Ureter (tissue), 1 donor: ENCODE data around the gene VPS13C. TPM values are rescaled to one million over a fixed set of nuclear protein-coding genes. Genes with fewer than 3 reads are reported as not detected.

Source experiments
- DNase-seq: peaks from one replicate; pipeline ENCODE4 v3.0.0-alpha.2; 2020; ENCODE audit warnings: low spot score
- total RNA-seq: library from RNA; stranded (reverse); gene quantifications from one replicate; pipeline ENCODE4 v1.2.4, GENCODE V29; 2023
- donor health status: DM: yes; HTN: yes; CAD: no.

The VPS13C gene
- total RNA-seq, 1 donor from 2014 or later = 166 TPM

DNA sequence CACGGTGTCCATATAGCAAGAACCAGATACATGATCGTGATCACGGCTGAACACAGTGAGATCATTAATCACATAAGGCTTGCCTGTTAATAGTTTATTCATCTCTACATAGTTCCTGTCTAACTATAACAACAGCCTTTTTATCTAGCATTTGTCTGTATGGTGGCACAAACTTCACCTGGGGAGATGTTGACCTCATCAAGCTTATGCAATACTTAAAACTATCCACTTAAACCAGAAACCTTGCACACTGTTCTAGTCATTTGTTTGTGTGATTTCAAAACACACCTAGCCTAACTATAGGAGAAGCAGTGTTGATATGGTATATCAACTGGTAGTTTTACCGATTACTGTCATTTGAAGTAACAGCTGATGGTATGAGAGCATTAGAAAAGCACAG lies 124.8 kb downstream of the VPS13C start:
- DNase-seq = no peak

GRCh38 chr15:61929452-61929851 lies 130.8 kb downstream of the VPS13C start:
- no peak for DNase-seq

DNA sequence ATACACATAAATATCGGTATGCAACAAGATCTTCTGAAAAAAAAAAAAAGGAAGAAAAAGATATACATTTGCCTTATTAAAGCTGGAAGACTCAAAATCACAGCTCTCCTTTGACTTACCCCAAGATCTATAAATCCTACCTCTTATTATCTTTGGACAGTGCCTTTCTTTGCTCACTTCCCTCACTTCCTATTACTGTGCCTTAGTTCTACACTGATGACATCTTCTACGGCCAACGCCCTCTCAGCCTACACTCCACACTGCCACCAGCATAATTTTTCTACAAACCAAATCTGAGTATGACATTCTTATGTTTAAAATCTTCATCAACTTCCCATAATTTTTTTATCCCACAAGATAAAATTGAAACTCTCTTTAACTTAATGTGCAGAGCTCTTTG lies 137.1 kb downstream of the VPS13C start:
- DNase-seq = no peak

DNA sequence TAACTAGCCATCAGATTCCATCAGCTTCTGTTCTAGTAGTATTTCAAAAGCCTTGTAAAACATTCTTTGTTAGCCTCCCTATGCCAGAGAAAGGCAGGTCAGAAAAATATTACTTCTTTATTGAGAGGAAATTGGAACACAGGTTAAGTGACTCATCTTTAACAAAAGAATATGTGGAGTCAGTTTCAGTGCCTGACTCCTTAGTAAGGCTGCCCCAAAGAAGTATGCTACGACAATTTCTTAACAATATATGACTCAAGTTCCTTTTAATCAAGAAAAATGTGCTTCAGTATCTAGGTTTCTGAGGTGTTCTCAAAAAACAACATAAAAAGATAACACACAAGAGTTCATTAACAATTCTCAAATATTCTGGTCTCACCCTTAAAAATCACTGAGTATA lies 139.2 kb downstream of the VPS13C start:
- no peak for DNase-seq

- no peak for DNase-seq
Observed at GRCh38 chr15:61917457-61917856, 142.8 kb downstream of the VPS13C start.

DNA sequence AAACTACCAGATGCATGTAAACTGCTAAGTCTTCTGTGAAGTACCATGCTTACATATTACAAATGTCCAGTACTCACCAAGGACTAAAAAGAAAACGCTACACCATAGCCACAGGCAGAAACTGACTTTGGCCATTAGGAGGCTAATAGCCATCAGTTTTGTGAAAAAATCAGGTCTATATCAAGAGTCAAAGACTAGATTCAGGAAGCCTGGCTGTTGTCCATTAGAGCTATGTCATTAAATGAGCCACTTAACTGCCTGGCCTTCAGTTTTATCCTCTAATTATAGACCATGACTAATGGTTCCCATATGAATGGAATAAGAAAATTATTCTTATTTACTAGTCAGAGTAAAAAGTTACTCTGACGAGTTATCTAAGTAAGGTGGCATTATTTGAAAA lies 144.1 kb downstream of the VPS13C start:
- DNase-seq = no peak

DNA sequence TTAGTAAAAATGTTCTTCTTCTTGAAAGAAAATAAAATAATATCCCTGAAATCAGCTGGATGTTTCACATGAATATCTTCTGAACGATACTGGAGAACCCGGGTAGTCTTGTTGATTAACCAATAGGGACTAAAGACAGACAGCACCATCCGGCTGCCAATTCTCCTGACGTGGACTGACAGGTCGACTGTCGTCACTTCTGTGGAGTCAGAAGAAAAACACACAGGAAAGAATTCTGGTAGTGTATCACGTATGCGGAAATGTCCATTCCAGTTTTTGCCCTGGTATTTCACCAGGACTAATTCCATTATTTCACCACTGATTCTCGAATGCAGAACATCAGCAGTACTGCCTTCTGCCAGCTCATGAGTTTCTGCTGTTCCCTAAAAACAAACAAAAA lies 144.6 kb downstream of the VPS13C start:
- no peak for DNase-seq

DNA sequence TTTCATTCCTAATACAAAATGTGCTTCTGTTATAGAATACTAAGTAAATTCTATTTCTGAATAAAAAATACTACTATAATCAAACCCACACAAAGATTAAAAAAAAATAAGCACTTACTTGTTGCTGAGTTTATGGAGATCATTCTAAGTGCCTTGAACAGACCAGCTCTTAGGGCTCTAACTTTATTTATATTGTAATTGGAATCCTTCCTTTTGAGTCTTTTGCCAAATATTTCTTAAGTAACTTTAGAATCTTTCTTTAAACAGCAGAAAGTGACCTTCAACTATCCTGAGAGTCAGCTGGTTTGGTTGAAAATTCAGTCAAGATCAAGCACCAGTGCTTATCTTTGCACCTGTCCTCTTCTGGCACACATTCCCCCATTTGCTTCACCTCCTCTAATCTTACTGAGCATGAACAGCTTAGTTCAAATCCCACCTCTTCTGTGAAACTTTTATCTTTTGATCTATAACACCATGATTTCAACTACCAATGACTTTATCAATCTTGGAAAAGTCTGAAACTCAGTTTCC lies 149.3 kb downstream of the VPS13C start:
- DNase-seq = no peak

DNA sequence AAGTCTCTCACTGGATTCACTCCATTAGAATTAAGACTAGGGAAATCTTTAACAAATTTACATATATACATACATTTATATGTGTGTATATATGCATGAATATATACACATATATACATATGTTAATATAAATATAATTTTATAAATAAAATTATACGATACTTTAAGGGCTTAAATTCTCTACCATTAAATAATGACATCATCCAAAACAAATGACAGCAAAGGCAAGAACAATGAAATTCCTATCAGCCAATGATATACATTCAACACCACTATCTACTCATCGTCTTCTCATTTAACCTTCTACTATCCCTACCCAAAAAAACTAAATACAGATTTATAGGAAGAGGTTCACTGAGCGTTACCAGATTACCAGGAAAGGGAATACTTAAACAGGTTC lies 152.0 kb downstream of the VPS13C start:
- DNase-seq = no peak

- DNase-seq = no peak
Observed at GRCh38 chr15:61907753-61908086, 152.5 kb downstream of the VPS13C start.

DNA sequence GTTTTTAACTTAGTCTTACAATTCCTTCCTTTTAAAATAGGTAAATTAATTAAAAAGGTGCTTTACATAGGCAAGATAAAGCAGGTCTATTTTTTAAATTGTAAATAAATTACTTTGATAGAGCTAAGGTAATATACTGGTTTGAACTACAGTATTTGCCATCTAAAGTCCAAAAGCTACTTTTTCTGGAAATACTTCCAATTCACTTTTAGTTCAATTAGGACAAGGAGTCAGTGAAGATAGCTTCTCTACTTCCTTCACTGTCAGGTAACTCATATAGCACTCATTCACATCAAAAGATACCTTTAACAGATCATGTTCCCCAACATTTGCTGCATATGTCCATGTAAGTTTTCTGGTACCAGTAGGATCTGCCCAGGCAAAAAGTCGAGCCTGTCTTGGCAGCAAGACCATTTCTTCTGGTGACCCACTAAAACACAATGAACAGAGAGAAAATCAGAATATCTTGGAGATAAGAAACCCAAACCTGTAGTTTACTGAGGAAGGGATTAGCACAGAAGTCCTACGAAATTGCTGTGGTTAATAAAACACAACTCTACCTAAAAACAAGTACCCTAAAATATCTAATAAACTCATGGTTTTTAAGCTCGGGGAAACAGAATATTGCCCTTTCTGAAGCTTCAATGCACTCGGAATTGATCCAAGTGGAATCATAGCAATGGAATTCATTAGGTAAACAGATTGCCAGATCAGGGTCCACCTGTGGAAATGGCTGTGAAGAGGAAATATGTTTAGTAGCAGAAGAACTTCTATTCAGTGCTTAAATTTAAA lies 153.1 kb downstream of the VPS13C start:
- no peak for DNase-seq

DNA sequence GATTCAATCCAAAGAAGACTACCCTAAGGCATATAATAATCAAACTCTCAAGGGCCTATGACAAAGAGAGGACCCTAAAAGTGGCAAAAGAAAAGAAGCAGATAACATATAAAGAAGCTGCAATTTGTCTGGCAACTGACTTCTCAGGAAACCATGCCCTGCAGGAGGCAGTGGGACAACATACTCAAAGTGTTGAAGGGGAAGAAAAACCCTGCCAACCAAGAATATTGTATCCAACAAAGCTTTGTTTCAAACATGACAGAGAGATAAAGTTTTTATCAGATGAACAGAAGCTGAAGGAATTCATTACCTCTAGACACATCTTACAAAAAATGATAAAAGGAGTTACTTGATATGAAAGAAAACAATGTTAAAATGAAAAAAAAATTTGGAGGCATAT lies 167.1 kb downstream of the VPS13C start:
- no peak for DNase-seq

DNA sequence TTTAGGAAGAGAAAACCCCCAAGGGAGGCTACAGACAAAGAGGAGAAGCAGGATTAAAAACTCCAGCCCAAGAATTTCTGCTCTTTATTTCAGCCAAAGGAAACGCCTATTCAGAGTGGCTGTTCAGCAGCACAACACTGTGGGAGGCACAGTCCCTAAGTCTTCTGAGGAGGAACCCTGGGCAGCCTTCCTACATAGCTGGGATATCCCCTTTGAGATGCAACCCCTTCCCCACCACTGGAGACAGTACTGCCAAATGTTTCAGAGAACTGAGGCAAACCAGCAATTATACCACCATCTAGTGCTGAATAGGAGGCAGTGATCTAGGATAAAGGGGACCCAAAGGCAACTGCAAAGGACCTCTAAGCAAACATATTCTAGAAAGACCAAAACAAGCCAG lies 168.1 kb downstream of the VPS13C start:
- no peak for DNase-seq

DNA sequence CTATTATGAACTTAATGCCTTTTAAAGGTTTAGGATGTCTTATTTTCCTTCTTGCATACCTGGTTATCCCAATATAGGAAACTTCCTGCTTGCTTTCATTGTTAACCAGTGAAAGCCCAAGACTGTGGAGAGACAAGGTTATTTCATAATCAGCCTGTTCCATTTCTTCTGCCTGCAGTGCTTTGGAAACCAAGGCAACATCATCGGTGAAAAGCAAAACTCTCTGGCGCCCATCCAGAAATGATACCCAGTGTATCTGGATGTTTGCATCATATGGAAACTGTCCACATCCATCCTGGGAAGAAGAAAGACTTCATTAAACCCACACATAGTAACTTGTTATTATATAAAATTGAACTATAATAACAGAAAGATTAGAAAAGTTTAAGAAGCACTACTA lies 170.1 kb downstream of the VPS13C start:
- no peak for DNase-seq

DNA sequence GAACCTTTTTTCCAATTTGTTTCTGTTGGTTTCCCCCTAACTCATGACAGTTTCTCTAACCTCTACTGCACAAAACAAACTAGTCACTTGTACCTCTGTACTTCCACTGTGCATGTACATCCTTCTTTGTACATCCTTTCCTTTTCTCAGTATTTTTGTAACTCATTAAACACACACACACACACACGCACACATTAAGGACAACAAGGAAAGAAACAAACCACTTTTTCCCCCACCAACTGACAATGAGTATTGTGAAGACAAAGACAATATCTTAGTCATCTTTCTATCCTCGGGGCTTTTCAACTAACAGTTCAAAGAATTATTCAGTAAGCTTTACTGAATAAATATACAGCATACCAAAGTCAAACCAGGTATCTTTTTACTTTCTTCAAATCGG lies 170.5 kb downstream of the VPS13C start:
- DNase-seq = no peak

- no peak for DNase-seq
Observed at GRCh38 chr15:61888074-61888780, 172.0 kb downstream of the VPS13C start.

DNA sequence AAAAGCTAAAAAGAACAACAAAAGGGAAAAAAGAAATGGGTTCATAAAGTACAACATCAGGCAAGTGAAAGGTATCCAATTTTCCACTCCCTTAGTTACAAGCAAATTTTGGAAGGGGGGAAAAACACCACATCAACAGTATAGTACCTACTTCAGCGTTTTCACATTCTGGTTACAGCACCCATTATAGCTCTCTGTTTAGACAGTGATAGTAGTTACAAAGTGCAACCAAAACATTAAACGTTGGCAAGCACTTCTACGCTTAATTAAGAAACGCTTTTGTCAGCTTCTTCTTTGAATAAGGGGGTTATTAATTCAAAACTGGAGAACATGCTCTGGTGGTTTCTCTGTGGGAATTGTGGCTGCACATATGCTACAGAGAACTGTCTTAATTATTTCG lies 180.2 kb downstream of the VPS13C start:
- no peak for DNase-seq

DNA sequence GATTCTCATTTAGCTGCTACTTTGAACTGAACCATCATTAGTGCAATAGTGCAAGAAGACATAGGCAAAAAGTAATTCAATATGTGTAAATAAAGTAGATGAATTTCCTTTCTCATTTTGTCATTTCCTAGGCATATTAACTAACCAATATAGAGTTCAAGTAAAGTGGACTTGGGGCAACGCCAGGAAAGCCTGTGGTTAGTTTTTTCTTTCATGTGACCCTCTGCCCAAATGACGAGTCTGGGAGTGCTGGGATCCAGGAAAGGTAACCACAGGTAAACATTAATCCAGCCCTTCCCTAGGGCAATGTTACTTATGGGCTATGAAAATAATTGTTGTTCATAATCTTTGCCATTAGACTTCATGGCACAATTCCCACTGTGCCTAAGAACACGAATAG lies 181.0 kb downstream of the VPS13C start:
- DNase-seq = no peak

GRCh38 chr15:61871926-61872522 lies 188.2 kb downstream of the VPS13C start:
- no peak for DNase-seq

DNA sequence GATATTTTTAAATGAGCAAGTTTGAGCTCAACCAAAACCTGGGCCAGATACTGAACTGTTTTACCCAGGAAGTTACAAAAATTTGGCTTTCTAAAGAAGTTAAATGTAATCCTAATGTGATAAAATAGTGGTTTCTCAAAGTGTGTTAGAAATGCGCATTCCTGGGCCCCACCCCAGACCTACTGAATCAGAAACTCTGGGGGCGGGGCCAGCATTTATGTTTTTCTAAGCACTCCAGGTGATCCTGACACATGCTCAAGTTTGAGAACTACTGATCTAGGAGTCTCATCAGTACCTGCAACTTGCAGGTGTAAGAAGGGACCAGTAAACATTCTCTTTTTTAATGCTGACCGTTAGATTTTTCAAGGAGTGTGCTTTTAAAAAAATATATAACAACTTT lies 190.6 kb downstream of the VPS13C start:
- DNase-seq = no peak

- DNase-seq = no peak
Observed at GRCh38 chr15:61861962-61862361, 198.3 kb downstream of the VPS13C start.

DNA sequence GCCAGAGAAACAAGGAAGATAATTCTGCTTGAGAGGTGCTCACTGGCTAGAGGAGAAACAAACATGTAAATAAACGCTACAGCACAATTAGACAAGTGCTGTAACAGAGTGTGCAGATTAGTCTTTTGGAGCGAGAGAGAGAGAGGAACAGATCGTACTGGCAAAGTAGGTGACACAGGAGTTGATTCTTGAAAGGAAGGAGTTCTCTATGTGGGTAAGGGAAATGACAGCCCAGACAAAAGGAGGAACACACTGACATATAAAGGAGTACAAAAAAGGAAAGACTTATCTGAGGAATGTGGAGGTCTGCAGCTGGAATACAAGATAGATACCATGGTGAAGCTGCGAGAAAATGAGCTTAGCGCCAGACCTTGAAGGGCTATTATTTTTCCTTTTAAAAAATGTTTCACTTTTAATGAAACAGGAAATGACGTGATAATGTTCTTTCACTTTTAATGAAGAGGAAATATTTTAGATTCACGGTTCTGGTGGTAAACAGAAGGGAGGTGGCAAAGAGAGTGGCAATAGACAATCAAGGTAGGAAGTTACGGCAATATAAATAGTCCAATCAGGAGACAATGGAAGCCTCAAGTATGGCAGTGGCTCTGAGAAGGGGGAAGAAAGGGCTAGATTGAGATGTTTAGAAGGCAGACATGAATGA lies 202.9 kb downstream of the VPS13C start:
- DNase-seq = no peak
